Embryonic facial prominence (tissue), 1 donor: ENCODE data around the gene GABBR2.

Experiments used
- DNase-seq: peaks from one replicate; pipeline ENCODE4 v3.0.0-alpha.2; 2016; ENCODE audit errors: extremely low spot score

Gene GABBR2

DNA sequence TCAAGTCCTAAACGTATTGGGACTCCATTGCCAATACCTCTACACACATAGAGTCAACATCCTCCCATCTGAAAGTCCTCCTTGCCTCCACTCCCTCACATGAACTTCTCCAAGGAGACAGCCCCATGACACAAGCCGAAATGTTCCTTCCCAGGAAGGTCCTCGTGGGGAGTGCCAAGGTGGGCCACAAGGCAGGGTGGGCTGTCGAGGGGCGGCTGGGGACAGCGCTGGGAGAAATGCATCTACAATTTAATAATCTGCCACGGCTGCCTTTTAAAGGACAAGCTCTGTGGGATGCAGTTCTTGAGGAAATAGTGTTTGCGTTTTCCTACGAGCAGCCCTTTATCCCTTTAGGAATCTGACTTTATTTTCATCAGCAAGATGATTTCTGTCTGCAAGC is 138.7 kb downstream of the GABBR2 start:
- no peak for DNase-seq

DNA sequence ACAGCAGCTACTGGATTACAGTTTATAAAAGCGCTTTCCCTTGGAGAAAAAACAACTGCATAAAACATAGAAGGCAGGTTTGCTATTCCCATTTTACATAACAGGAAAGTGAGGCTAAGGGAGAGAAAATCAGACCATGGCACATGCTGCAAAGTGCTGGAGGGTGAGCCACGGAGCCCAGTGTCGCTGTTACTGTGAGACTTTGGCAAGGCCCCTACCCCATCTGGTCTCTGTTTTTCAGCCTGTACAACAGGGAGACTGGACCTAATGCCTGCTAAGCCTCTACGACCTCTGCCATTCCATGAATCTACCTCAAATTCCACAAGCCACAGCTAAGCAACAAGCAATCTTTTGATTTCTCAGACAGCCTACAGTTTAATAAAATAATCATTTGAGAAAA is 139.2 kb downstream of the GABBR2 start:
- no peak for DNase-seq

DNA sequence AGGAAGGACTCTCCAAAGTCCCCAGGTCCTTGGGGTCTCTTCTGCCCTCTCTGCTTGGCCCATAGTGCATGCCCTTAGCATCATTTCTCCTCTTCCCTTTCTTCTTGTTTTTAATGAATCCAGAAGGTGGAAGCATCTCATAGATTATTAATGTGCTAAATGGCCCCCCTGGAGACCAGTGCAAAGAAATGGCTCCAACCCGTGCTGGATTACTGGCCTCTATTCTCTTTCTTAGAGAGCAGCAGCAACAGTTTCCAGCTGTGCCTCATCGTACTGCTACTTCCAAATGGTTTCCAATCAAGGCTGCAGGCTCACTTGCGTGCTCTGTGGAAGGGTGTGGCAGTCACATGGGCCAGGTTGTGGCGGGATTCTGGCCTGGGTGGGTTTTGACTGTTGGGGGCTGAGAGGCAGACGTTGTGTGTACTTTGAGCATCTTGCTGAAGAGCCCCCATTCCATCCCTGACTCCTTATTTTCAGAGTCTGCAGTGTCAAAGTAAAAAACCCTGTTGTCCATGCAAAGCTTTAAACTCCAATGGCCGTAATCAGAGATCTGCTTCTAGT is 139.7 kb downstream of the GABBR2 start:
- DNase-seq = no peak

DNA sequence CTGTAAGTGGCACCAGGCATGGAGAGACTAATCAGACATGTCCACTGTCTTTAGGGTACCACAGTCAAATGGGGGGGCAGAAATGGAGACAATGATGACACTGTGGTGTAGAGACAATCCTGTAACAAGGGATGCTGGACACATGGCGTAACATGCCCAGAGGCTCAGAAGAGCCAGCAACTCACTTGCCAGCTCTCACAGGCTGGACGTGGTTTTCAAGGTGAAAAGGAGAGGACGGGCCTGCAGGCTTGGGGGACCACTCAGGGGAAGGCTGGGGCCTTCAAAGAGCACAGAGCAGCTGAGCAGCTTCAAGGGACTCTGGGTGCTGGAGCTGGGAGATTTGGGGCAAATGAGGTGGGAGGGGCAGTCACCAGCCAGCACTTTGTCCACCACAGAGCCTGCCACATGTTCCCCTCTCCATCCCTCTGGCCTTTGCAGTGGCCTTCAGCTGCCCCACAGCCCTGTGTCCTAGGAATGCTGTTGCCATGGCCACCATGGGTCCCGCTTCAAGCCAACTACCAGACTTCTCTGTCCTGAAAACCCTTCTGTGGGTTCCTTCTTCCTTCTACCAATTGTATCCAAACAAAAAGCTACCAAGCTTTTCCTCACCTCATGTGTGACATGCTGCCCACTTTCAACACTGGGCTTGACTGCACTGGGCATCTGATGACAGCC is 140.4 kb downstream of the GABBR2 start:
- DNase-seq = no peak

DNA sequence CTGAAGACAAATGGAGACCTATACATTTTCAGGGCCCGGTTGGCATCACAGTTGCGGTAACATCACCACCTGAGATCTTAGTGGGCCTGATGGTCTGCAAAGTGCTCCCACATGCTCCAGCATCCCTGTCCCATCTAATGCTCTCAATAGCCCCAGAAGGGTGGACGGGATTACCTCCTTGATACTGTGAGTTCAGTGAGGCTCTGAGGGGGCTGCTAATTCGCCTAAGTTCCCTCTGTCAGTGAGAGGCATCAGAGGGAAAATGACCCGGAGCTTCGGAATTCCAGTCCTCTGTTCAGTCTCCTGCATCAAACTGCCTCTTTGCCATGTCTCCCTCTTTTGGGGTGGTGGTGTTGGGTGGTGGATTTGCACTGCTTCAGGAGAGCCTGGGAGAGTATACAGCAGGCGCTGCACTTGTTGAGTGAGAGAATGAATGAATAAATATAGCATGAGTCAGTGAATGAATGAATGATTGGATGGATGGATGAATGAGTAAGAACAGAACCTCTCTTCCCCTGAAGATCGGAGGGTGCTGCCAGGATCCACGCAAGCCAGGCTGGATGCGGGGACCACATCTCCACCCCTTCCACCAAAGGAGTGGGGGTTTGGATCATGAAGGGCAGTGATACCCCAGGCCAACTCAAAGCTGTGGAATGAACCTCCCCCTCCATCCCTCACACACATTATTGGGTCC is 141.0 kb downstream of the GABBR2 start:
- no peak for DNase-seq

GRCh38 chr9:98565152-98566135 is 143.3 kb downstream of the GABBR2 start:
- no peak for DNase-seq

DNA sequence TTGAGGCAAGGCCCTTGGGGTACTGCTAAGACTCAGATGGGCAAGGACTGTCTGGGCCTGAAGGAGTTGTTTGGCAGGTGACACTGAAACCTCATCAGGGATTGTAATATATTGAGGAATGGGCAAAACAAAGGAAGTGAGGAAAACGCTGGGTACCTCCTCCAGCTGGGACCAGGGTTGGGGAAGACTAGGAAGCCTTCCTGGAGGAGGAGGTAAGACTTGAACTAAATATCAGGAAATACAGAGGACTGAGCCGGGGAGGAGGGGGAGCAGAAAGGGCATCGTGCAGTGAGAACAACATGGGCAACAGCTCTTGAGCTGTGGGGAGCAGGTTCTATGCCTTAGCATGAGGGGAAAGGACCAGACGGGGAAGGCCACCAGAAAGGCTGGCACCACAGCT is 144.0 kb downstream of the GABBR2 start:
- no peak for DNase-seq

DNA sequence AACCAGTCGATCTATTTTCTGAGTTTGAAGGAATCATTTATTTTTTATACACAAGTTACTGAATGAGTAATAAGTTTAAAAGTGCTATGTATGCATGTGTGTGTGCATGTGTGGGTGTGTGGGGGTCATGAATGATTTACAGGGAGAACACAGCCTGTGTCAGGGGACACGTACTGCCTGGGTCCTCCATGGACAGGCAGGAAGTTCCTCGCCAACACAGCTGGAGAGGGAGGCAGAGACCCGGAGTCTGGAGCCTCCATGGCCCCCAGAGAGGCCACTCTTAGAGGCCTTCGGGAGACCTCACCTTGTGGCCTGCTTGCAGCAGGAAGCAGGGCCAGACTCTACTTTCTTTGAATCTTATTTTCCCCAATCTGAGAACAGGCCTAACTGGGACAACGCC is 144.7 kb downstream of the GABBR2 start:
- DNase-seq = no peak

DNA sequence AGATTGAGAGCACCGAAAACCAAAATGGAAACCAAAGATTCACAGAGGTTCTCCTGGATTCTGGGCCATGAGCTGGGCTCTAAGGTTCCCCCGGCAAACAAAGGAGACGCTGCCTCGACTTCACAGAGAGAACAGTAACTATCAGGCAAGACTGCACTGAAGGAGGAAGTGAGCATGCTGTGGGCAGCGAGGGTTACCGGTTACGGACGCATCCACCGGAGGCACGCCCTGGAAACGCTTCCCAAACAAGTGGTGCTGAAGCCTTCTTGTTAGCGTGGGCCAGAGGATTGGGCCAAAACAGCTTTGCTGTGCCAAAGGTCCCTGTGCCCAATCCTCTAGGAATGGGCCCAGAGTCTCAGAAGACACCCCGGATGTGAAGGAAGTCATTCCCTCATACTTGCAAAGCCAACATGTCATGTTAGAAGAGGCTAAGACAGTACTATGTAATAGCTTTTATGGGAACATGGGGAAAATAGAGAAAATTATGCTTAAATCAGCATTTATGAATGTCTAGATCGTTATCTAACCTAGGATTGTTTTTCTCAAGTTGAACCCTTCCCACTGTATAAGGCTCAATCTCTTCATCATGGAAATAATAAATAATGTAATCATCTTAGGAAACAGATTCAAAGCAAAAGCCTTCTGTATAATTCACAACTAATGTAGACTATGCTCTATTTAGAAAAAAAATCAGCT is 145.4 kb downstream of the GABBR2 start:
- no peak for DNase-seq

- DNase-seq = no peak
Measured at GRCh38 chr9:98559561-98559960, 149.2 kb downstream of the GABBR2 start.

- DNase-seq = no peak
Measured at GRCh38 chr9:98558575-98558974, 150.2 kb downstream of the GABBR2 start.

GRCh38 chr9:98556511-98556910 is 152.2 kb downstream of the GABBR2 start:
- no peak for DNase-seq

GRCh38 chr9:98555651-98556465 is 152.9 kb downstream of the GABBR2 start:
- DNase-seq = no peak

- no peak for DNase-seq
Measured at GRCh38 chr9:98554752-98555151, 154.0 kb downstream of the GABBR2 start.

- DNase-seq = no peak
Measured at GRCh38 chr9:98552331-98552730, 156.4 kb downstream of the GABBR2 start.

DNA sequence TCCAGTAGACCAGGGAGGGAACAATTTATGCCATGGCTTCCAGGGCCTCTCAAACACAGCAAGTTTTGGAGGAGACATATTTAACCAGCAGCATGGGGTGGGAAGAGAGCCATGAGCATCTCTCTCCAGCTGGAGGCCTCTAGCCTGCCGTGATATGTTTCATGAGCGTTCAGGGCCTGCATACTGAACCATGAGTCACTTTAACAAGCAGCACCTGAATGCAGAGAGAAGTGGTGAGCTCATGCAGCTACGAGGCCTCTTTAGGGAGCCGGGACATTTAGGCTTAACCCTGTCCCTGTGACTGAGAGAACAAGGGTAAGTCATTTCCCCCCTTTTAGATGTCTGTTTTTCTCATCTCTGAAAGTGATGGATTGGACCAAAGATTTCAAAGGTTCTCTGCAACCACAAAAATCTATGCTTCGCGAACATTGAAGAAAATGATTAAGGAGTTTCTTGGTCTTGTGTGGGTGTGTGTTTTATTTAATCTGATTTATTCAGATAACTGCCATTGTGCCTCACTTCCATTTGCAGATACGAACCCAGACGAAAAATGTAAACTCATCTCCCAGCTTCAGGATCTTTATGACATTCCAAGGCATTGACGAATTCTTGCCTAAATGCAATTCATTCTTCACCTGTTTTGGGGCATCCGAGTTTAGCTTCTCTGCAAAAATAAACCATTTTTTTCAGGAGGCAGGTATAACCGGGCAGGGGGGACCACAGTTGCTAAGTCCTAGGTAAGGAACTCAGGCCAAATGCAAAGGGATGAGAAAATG is 157.0 kb downstream of the GABBR2 start:
- no peak for DNase-seq

DNA sequence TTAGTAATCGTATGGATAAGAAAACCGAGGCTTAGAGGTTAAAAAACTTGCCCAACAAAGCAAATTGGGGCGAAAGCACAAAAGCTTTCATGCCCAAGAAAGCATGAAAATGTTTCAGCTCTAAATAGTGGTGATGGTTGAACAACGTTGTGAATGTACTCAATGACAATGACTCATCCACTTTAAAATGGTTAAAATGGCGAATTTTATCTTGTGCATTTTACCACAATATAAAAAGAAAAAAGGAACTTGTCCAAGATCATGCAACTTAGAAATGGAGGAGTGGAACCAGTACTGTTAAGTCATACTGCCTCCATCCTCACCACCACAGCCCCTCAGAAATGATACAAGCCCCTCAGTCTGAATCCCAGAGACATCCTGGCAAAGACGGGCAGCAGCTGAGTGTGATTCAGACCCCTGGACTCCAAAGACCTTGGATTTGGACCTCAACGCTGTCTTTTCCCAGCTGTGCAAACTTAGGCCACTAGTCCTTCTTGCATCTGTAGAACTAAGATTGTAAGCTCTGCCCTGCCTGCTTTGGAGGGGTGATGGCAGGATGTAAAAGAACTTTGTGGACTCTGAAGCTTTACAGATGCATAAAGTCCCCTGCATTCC is 158.4 kb downstream of the GABBR2 start:
- DNase-seq = no peak

- DNase-seq = no peak
Measured at GRCh38 chr9:98549401-98549800, 159.3 kb downstream of the GABBR2 start.

- DNase-seq = no peak
Measured at GRCh38 chr9:98547606-98548005, 161.1 kb downstream of the GABBR2 start.
